Skin epidermis (tissue), 12 donors: ENCODE measurements around the gene WDR4.
"Not testable (repeated sequence)": the region's sequence is repeated elsewhere in the genome, so short reads cannot be mapped to it uniquely, and the experiment has no call there.

Experiments
- H3K27ac ChIP-seq, 21 experiments: fragments of 200-600 bp; sonication (generic) in 11 of 21; one replicate each; pipeline ENCODE4 v1.5.0; 2020; ENCODE audit warnings: mild to moderate bottlenecking in 3 of 21, inconsistent platforms in 2 of 21, moderate library complexity in 2 of 21
- H3K4me3 ChIP-seq, 7 experiments: fragments of 200-600 bp; sonication (generic) in 2 of 7; one replicate each; pipeline ENCODE4 v1.5.0; 2020; ENCODE audit warnings: inconsistent platforms in 2 of 7, mild to moderate bottlenecking in 2 of 7, moderate library complexity in 1 of 7

Gene WDR4

GRCh38 chr21:42843056-42843455 is 36.3 kb downstream of the WDR4 start:
- no peak overlapping the region for H3K27ac ChIP-seq
- H3K4me3 ChIP-seq, result no peak overlapping the region

- H3K4me3 ChIP-seq, H3K27ac ChIP-seq: not testable (repeated sequence)
Observed at GRCh38 chr21:42841916-42842655, 37.3 kb downstream of the WDR4 start.

DNA sequence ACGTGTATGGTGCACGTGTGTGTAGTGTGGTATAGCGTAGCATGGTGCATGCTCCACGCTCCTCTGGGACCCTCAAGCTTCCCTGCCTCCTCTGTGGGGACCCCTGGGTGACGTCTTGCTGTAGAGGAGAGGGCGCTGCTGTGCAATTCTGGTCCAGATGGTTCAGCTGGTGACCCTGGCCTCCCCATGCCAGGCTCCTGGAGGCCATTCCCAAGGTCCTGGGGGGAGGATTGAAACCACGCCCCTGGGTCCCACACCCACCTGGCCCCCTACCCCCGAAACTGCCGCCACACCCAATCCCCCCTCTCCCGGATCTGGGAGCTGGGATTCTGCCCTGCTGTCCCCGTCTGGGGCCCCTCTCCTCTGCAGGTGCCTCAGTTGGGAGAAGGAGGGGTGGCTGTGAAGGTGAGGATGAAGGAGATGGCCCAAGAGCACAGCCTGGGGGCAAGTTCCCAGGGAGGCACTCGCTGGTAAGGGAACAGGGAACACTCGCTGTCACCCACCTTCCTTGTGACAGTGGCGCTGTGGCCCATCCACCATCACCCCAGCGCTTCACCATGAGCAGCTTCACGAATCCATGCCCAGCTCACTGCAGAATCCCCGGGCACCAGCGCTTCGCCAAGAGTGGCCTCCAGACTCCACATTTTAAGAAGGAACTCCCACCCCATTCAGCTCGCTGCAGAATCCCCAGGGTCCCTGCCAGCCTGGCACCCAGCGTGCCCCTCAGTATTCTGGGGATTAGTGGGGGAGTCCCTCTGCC is 38.0 kb downstream of the WDR4 start:
- Histone ChIP-seq H3K27ac (no peak overlapping the region), H3K4me3 (no peak overlapping the region)

DNA sequence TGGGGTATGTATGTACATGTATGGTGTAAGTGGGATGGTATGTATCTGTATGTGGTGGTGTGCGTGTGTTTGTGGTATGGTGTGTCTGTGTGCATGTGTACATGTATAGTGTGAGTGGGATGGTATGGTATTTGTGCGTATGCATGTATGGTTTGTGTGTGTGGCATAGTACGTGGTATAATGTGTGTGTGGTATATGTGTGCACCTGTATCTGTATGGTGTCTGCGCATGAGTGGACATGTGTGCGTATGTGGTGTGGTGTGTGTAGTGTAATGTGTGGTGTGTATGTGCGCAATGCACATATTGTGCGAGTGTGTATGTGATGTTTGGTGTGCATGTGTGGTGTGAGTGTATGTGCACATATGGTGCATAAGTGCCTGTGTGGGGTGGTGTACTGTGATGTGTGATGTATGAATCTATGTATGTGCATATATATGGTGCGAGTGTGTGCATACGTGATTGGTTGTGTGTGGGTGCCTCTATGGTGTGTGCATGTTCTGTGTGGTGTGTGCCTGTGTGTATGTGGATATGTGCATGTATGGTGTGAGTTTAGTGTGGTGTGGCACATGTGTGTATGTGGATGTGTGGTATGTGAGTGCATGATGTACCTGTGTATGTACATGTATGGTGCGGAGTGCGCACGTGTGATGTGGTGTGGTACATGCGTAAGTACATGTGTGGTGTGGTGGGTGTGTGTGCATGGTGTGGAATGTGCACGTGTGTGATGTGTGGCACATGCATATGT is 38.8 kb downstream of the WDR4 start:
- no peak overlapping the region for H3K27ac ChIP-seq
- no peak overlapping the region for H3K4me3 ChIP-seq

DNA sequence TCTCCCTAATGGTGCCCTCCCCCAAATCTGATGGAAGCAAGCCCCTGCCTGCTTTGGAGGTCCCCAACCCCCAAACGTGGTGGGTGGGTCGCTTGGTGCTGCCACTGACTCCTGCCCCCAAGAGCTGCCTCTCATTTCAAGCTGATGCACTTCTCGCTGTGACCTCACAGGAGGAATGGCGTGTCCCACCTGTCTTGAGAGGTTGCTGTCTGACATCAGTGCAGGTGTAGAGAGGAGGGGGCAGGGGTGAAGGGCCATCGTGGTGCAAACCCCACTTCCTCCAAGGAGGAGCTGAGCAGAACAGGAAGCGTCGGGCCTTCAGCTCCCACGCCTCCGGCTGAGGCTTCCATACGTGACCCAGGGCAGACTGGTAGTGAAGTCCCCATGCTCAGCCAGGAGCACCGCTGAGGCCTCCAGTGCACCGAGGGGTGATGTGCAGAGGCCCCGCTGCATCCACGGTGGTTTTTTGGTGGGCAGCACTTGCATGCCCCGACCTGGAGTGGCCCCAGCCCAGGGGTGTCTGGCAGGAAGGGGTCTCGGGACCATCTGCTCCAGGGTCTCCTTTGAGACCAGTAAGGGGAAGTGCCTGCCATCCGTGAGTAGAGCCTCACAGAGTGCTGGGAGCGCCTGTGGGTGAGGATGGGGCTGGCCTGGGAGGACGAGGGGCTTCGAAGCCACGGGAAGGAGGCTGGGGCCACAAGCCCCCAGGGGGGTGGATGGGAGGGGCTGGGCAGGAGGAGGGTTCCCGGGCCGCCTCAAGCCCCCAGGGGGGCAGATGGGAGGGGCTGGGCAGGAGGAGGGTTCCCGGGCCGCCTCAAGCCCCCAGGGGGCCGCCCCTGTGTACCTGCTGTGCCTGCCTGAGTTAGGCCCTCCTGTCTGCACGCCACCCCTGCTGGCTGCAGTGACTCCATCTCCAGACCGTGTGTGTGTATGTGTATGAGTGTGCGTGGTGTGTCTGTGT is 39.8 kb downstream of the WDR4 start:
- Histone ChIP-seq H3K27ac (no peak overlapping the region), H3K4me3 (no peak overlapping the region)

DNA sequence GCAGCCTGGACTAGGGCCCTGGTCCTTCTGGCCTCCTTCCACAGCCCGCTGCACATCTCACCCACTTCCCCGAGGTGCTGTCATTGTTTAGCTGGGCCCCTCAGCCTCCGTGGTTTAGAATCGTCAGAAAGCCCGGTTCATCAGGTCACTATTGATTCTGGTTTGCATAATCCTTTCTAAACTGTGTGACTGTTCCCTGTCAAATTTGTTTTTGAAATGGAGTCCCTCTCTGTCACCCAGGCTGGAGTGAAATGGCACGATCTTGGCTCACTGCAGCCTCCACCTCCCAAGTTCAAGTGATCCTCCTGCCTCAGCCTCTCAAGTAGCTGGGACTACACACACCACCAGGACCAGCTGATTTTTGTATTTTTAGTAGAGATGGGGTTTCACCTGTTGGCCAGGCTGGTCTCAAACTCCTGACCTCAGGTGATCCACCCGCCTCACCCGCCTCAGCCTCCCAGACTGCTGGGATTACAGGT is 41.1 kb downstream of the WDR4 start:
- H3K27ac ChIP-seq, result not testable (repeated sequence)

GRCh38 chr21:42837421-42838211 is 41.7 kb downstream of the WDR4 start:
- H3K4me3 ChIP-seq, result no peak overlapping the region

More for the DNA sequence above, 41.1 kb downstream of the WDR4 start:
- H3K4me3 ChIP-seq, result not testable (repeated sequence)

GRCh38 chr21:42836767-42837301 is 42.5 kb downstream of the WDR4 start:
- Histone ChIP-seq H3K27ac (no peak overlapping the region), H3K4me3 (no peak overlapping the region)

More at GRCh38 chr21:42837421-42838211, 41.7 kb downstream of the WDR4 start:
- no peak overlapping the region for H3K27ac ChIP-seq

- H3K27ac ChIP-seq, result no peak overlapping the region
- no peak overlapping the region for H3K4me3 ChIP-seq
Observed at GRCh38 chr21:42836402-42836666, 43.0 kb downstream of the WDR4 start.

- H3K4me3 ChIP-seq, result no peak overlapping the region
- H3K27ac ChIP-seq, result no peak overlapping the region
Observed at GRCh38 chr21:42835611-42836401, 43.5 kb downstream of the WDR4 start.

GRCh38 chr21:42835211-42835610 is 44.1 kb downstream of the WDR4 start:
- no peak overlapping the region for H3K4me3 ChIP-seq
- no peak overlapping the region for H3K27ac ChIP-seq

DNA sequence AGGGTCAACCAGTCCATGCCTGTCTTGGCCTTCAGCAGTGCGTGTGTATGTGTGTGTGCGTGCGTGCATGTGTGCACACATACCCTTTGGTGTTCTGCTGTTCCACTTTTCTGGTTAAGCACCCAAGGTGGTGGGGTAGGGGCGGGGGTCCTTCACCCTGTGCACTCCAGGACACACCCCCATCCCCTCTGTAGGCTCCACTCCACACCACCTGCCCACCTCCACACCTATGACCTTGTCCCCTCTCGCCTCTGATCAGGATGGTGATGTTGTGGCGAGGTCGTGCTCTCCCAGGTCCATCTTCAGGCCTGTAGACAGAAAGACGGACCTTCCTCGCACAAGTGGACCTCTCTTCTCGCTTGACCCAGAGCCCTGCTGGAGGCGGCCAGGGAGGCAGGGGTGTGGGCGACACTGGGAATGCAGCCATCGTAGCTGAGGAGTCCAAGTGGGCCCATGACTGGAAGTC is 44.6 kb downstream of the WDR4 start:
- Histone ChIP-seq H3K4me3 (no peak overlapping the region), H3K27ac (no peak overlapping the region)

GRCh38 chr21:42833859-42834725 is 45.2 kb downstream of the WDR4 start:
- H3K4me3 ChIP-seq, result no peak overlapping the region

DNA sequence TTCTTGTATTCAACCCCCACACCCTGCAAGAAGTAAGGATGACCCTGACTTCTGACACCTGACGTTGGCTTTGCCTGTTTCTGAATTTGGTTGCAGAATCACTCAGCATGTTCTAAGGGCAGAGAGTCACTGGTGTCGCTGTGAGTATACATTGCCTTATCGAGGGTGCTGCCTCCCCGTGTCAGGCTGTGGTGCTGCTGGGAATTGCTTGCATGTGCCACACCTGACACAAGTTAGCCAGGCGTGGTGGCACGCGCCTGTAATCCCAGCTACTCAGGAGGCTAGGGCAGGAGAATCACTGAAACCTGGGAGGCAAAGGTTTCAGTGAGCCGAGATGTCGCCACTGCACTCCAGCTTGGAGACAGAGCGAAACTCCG is 45.9 kb downstream of the WDR4 start:
- no peak overlapping the region for H3K4me3 ChIP-seq
- H3K27ac ChIP-seq, result no peak overlapping the region

More at GRCh38 chr21:42833859-42834725, 45.2 kb downstream of the WDR4 start:
- no peak overlapping the region for H3K27ac ChIP-seq

DNA sequence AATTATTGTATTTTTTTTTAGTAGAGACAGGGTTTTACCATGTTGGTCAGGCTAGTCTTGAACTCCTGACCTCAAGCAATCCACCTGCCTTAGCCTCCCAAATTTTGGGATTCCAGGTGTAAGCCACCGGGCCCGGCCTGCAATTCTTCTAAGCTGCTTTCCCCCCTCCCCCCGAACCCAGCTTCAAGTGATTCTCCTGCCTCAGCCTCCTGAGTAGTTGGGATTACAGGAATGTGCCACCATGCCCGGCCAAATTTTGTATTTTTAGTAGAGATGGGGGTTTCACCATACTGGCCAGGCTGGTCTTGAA is 47.1 kb downstream of the WDR4 start:
- not testable (repeated sequence) for H3K27ac ChIP-seq, H3K4me3 ChIP-seq

- Histone ChIP-seq H3K27ac (no peak overlapping the region), H3K4me3 (no peak overlapping the region)
Observed at GRCh38 chr21:42830456-42831455, 48.6 kb downstream of the WDR4 start.
